ENCODE measurements around the gene TEX14. TPM values are rescaled to one million over a fixed set of nuclear protein-coding genes. Genes with fewer than 3 reads are reported as not detected.

Gene TEX14
- polyA plus RNA-seq, 2 of the 4 experiments (the other 2 are of a cell fraction) = 0.04 to 0.12 TPM

DNA sequence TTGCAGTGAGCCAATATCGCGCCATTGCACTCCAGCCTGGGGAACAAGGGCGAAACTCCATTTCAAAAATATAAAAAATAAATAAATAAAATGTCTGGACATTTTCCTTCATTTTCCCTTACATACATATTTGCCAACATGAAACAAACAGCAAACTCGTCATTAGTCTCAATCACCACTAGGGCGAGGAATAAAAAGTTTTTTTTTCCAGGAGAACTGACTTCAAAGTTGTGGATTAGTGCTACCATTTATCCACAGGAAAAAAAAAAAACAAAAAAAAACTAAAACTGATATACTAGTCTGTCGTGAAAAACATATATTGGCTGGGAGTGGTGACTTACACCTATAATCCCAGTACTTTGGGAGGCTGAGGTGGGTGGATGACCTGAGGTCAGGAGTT, 100.4 kb downstream of the TEX14 start:
- Histone ChIP-seq H3K4me1 (no peaks in the 10 kb centered on the region), H3K27ac (no peak overlapping the region), H3K4me3 (no peak overlapping the region), H3K9me3 (no peaks in the 10 kb centered on the region), H3K4me2 (no peak overlapping the region)
- TF ChIP-seq NR3C1 (IDR thresholded peaks at IDR 0.05) (no peak), JUNB (IDR thresholded peaks at IDR 0.05) (no peak), BHLHE40 (IDR thresholded peaks at IDR 0.05; ENCODE audit: low read depth, low read length) (no peak), TP53 (CRISPR knock-in tag; IDR thresholded peaks at IDR 0.05) (no peak)
- TF ChIP-seq, protein P1, sequence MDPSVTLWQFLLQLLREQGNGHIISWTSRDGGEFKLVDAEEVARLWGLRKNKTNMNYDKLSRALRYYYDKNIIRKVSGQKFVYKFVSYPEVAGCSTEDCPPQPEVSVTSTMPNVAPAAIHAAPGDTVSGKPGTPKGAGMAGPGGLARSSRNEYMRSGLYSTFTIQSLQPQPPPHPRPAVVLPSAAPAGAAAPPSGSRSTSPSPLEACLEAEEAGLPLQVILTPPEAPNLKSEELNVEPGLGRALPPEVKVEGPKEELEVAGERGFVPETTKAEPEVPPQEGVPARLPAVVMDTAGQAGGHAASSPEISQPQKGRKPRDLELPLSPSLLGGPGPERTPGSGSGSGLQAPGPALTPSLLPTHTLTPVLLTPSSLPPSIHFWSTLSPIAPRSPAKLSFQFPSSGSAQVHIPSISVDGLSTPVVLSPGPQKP (IDR thresholded peaks at IDR 0.05; ENCODE audit: low read depth, low read length) = no peak
- DNase-seq (ENCODE audit: low read depth in 1 of 2, low spot score in 1 of 2) = no peak
- WGBS (ENCODE audit: missing lambda C conversion rate) = 68% methylated on average over 6 of the region's 6 CpGs
- no peak for FAIRE-seq
- ChIA-PET CTCF (no interaction called here), POLR2A (no interaction called here)
- no peak for ATAC-seq

DNA sequence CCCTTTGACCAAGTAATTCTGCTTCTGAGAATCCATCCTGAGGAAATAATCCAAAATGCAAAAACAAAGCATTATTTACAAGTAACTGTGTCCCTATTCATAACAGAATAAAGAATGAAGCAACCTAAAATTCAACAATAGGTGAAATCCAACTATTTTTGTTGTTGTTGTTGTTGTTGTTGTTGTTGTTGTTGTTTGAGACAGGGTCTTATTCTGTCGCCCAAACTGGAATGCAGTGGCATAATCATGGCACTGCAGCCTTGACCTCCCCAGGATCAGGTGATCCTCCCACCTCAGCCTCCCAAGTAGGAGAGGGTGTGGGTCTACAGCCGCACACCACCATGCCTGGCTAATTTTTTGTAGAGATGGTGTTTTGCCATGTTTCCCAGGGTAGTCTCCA, 101.5 kb downstream of the TEX14 start:
- DNase-seq (ENCODE audit: low read depth in 1 of 2, low spot score in 1 of 2) = no peak
- ATAC-seq = no peak
- Histone ChIP-seq H3K4me3 (no peak overlapping the region), H3K4me1 (no peaks in the 10 kb centered on the region), H3K27ac (no peak overlapping the region), H3K4me2 (no peak overlapping the region), H3K9me3 (no peaks in the 10 kb centered on the region)
- ChIA-PET CTCF (interaction anchor here (3.2 to 5.4 kb wide), 2 partner anchors 13 to 414 kb away, joined by 24 to 59 read pairs; no protein-coding TSS in a partner anchor), POLR2A (no interaction called here)
- WGBS (ENCODE audit: missing lambda C conversion rate) = 48% methylated on average over 2 of the region's 2 CpGs
- TF ChIP-seq TFCP2L1 (CRISPR knock-in tag; IDR thresholded peaks at IDR 0.05) = no peak
- TF ChIP-seq MAFK (IDR thresholded peaks at IDR 0.05; ENCODE audit: partially characterized antibody) = no peak
- no peak for TF ChIP-seq CBX8 (IDR thresholded peaks at IDR 0.05)
- TF ChIP-seq KDM5A (IDR thresholded peaks at IDR 0.05) = no peak
- TF ChIP-seq POLR2AphosphoS2 (conservative IDR thresholded peaks at IDR 0.05; ENCODE audit: low read length) = no peak
- TF ChIP-seq NFE2L2 (conservative IDR thresholded peaks at IDR 0.05; ENCODE audit: low read length) = no peak
- TF ChIP-seq HOXB13 (CRISPR knock-in tag; IDR thresholded peaks at IDR 0.05; ENCODE audit: low read depth) = no peak
- TF ChIP-seq BHLHE40 (IDR thresholded peaks at IDR 0.05; ENCODE audit: low read depth, low read length) = no peak
- TF ChIP-seq FOSB (CRISPR knock-in tag; IDR thresholded peaks at IDR 0.05) = no peak
- TF ChIP-seq CHD2 (IDR thresholded peaks at IDR 0.05; ENCODE audit: low read length, partially characterized antibody) = no peak
- TF ChIP-seq, protein P2, sequence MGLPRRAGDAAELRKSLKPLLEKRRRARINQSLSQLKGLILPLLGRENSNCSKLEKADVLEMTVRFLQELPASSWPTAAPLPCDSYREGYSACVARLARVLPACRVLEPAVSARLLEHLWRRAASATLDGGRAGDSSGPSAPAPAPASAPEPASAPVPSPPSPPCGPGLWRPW (IDR thresholded peaks at IDR 0.05) = no peak
- TF ChIP-seq, protein P3, sequence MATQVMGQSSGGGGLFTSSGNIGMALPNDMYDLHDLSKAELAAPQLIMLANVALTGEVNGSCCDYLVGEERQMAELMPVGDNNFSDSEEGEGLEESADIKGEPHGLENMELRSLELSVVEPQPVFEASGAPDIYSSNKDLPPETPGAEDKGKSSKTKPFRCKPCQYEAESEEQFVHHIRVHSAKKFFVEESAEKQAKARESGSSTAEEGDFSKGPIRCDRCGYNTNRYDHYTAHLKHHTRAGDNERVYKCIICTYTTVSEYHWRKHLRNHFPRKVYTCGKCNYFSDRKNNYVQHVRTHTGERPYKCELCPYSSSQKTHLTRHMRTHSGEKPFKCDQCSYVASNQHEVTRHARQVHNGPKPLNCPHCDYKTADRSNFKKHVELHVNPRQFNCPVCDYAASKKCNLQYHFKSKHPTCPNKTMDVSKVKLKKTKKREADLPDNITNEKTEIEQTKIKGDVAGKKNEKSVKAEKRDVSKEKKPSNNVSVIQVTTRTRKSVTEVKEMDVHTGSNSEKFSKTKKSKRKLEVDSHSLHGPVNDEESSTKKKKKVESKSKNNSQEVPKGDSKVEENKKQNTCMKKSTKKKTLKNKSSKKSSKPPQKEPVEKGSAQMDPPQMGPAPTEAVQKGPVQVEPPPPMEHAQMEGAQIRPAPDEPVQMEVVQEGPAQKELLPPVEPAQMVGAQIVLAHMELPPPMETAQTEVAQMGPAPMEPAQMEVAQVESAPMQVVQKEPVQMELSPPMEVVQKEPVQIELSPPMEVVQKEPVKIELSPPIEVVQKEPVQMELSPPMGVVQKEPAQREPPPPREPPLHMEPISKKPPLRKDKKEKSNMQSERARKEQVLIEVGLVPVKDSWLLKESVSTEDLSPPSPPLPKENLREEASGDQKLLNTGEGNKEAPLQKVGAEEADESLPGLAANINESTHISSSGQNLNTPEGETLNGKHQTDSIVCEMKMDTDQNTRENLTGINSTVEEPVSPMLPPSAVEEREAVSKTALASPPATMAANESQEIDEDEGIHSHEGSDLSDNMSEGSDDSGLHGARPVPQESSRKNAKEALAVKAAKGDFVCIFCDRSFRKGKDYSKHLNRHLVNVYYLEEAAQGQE (IDR thresholded peaks at IDR 0.05) = no peak
- TF ChIP-seq, protein P4, sequence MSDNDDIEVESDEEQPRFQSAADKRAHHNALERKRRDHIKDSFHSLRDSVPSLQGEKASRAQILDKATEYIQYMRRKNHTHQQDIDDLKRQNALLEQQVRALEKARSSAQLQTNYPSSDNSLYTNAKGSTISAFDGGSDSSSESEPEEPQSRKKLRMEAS (IDR thresholded peaks at IDR 0.05) = no peak
- TF ChIP-seq RNF2 (IDR thresholded peaks at IDR 0.05; ENCODE audit: borderline replicate concordance, low read depth) = no peak
- TF ChIP-seq TP53 (CRISPR knock-in tag; IDR thresholded peaks at IDR 0.05) = no peak
- TF ChIP-seq, protein P5, sequence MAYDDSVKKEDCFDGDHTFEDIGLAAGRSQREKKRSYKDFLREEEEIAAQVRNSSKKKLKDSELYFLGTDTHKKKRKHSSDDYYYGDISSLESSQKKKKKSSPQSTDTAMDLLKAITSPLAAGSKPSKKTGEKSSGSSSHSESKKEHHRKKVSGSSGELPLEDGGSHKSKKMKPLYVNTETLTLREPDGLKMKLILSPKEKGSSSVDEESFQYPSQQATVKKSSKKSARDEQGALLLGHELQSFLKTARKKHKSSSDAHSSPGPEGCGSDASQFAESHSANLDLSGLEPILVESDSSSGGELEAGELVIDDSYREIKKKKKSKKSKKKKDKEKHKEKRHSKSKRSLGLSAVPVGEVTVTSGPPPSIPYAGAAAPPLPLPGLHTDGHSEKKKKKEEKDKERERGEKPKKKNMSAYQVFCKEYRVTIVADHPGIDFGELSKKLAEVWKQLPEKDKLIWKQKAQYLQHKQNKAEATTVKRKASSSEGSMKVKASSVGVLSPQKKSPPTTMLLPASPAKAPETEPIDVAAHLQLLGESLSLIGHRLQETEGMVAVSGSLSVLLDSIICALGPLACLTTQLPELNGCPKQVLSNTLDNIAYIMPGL (CRISPR knock-in tag; IDR thresholded peaks at IDR 0.05; ENCODE audit: borderline replicate concordance) = no peak
- FAIRE-seq = no peak
